Measurements from ENCODE around the gene ABCA7.

The ABCA7 gene

DNA sequence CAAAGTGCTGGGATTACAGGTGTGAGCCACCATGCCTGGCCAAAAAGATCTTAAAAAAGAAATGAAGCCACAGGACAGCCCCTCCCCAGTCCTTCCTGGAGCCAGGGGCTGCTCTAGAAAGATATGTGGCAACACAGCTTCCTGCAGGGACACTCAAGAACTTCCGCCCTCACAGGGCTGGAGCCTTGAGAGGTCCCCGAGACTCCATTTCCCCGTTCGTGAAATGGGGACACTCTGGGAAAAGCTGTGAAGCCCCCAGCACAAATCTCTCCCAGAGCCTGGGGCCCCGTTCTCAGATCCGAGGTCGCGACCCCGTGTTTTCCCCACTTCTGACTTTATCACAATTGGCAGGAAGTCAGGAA, 61.4 kb downstream of the ABCA7 start:
- Histone ChIP-seq H3K4me1 (peaks cover 74% of the 10 kb centered on the region), H3K36me3 (peaks cover 5% of the 10 kb centered on the region), H3K27me3 (no peaks in the 10 kb centered on the region), H3K9me3 (no peaks in the 10 kb centered on the region), H3K9ac (peak overlapping the region; percentile 73), H3K4me2 (peak overlapping the region; percentile 84), H3K27ac (peak overlapping the region; percentile 90), H3K4me3 (peak overlapping the region; percentile 49), H4K20me1 (peaks cover 20% of the 10 kb centered on the region)
- no peak for TF ChIP-seq Cebpa-rat (IDR thresholded peaks at IDR 0.05)

DNA sequence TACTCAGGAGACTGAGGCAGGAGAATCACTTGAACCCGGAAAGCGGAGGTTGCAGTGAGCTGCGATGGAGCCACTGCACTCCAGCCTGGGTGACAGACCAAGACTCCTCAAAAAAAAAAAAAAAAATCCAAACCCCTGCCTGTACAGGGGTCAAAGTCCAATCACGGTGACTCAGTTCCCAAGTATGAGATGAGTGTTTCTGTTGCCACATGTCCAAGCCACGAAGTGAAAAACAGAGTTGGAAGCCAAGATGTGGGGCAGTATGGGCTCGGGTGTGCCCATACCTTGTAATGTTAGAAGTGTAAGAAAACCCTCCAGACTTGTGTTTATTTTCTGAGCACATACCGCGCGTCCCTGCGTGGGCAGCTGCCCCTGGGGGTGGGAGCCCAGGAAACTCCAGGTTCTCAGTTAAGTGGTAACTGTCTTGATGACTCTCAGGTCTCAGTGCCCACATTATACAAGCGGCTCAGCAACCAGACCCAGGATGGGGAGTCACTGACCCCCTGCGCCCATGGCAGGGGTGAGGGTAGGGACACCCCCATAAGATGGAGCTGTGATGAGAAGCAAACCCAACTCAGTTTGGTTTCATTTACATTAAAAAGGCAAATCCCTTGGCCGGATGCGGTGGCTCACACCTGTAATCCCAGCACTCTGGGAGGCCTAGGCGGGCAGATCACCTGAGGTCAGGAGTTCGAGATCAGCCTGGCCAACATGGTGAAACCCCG, 62.7 kb downstream of the ABCA7 start:
- H3K9me3 ChIP-seq: no peaks in the 10 kb centered on the region
- peak overlapping the region; percentile 84 for H3K4me2 ChIP-seq
- H3K27me3 ChIP-seq: no peaks in the 10 kb centered on the region
- peaks cover 32% of the 10 kb centered on the region for H4K20me1 ChIP-seq
- no peak overlapping the region for H3K4me3 ChIP-seq
- H3K36me3 ChIP-seq: peaks cover 18% of the 10 kb centered on the region
- H3K4me1 ChIP-seq: peaks cover 82% of the 10 kb centered on the region
- TF ChIP-seq Cebpa-rat (IDR thresholded peaks at IDR 0.05): no peak
- peak overlapping the region; percentile 90 for H3K27ac ChIP-seq
- peak overlapping the region; percentile 73; the same call in 1 of the 2 replicates for H3K9ac ChIP-seq

- H3K27ac ChIP-seq: peak overlapping the region; percentile 90
- peaks cover 37% of the 10 kb centered on the region for H4K20me1 ChIP-seq
- H3K4me3 ChIP-seq: no peak overlapping the region
- peak overlapping the region; percentile 84 for H3K4me2 ChIP-seq
- TF ChIP-seq Cebpa-rat (IDR thresholded peaks at IDR 0.05): no peak
- peaks cover 80% of the 10 kb centered on the region for H3K4me1 ChIP-seq
- H3K27me3 ChIP-seq: no peaks in the 10 kb centered on the region
- H3K9me3 ChIP-seq: no peaks in the 10 kb centered on the region
- H3K36me3 ChIP-seq: peaks cover 22% of the 10 kb centered on the region
- no peak overlapping the region for H3K9ac ChIP-seq
Measured at GRCh38 chr19:1103132-1103707, 63.3 kb downstream of the ABCA7 start.

DNA sequence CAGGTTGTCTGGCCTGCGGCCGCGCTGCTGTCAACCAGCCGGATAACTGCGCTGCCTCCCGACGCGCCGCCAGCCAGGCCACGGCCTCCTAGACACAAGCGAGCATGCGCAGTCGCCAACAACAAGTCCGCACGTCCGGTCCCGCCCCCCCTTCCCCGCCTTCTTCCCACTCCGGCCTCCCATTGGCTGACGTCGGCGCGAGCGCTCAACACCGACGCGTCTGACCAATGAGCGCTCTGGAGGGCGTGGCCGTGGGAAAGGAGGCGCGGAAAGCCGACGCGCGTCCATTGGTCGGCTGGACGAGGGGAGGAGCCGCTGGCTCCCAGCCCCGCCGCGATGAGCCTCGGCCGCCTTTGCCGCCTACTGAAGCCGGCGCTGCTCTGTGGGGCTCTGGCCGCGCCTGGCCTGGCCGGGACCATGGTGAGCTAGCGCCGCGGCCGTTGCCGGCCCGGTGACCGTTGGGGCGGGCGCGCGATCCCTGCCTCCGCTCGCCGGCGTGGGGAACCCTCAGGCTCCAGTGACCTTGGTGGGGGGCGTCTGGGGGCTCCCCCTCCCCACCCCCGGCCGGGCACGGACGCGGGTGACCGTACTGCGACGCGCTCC, 63.9 kb downstream of the ABCA7 start, which contains the start of gene GPX4:
TSS of gene GPX4 (plus strand) at position 287 of the 603 bp plus-strand sequence. CDS start at position 337, 50 bp downstream.
- peaks cover 26% of the 10 kb centered on the region for H3K36me3 ChIP-seq

GRCh38 chr19:1104311-1105007, 64.6 kb downstream of the ABCA7 start:
- H3K27me3 ChIP-seq: no peaks in the 10 kb centered on the region
- peaks cover 31% of the 10 kb centered on the region for H3K36me3 ChIP-seq
- H3K9me3 ChIP-seq: no peaks in the 10 kb centered on the region
- peak overlapping the region; percentile 90 for H3K4me2 ChIP-seq
- H4K20me1 ChIP-seq: peaks cover 46% of the 10 kb centered on the region
- TF ChIP-seq Cebpa-rat (IDR thresholded peaks at IDR 0.05): no peak
- H3K27ac ChIP-seq: peak overlapping the region; percentile 92
- peak overlapping the region; percentile 83 for H3K9ac ChIP-seq
- H3K4me1 ChIP-seq: peaks cover 75% of the 10 kb centered on the region
- peak overlapping the region; percentile 77 for H3K4me3 ChIP-seq

More for the DNA sequence above, 63.9 kb downstream of the ABCA7 start, which contains the start of gene GPX4:
- Histone ChIP-seq H3K4me3 (peak within 1 kb of the TSS; percentile 77), H3K4me2 (peak within 1 kb of the TSS; percentile 90), H3K9me3 (no peaks in the 10 kb centered on the region), H3K9ac (peak within 1 kb of the TSS; percentile 83), H3K4me1 (peaks cover 77% of the 10 kb centered on the region), H4K20me1 (peaks cover 41% of the 10 kb centered on the region), H3K27me3 (no peaks in the 10 kb centered on the region), H3K27ac (peak within 1 kb of the TSS; percentile 92)
- TF ChIP-seq Cebpa-rat (IDR thresholded peaks at IDR 0.05): no peak

DNA sequence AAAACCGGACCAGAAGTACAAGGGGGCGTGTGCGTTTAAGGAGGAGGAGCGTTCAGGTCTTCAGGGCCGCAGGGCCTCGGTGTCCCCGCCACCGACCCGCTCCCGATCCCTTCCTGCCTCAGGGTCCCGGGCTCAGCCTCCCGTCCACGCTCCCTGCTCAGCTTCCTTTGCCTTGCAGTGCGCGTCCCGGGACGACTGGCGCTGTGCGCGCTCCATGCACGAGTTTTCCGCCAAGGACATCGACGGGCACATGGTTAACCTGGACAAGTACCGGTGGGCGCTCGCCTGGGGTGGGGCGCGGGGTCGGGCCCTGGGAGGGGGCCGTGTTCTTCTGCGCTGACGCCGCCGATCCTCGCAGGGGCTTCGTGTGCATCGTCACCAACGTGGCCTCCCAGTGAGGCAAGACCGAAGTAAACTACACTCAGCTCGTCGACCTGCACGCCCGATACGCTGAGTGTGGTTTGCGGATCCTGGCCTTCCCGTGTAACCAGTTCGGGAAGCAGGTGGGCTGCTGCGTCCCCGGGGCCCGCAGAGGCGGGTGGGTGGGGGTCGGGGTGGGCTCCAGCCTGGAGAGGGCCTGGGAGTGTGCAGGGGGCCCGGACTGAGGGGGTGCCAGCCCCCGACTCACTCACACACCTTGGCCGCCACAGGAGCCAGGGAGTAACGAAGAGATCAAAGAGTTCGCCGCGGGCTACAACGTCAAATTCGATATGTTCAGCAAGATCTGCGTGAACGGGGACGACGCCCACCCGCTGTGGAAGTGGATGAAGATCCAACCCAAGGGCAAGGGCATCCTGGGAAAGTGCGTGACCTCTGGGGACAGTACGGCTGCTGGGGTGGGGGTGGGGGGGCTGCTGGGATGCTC, 65.3 kb downstream of the ABCA7 start:
- Histone ChIP-seq H3K36me3 (peaks cover 39% of the 10 kb centered on the region), H3K9me3 (no peaks in the 10 kb centered on the region), H3K4me2 (peak overlapping the region; percentile 90), H3K9ac (peak overlapping the region; percentile 83), H3K4me3 (peak overlapping the region; percentile 77), H3K27me3 (no peaks in the 10 kb centered on the region), H3K4me1 (peaks cover 67% of the 10 kb centered on the region), H3K27ac (peak overlapping the region; percentile 92), H4K20me1 (peaks cover 51% of the 10 kb centered on the region)
- no peak for TF ChIP-seq Cebpa-rat (IDR thresholded peaks at IDR 0.05)

DNA sequence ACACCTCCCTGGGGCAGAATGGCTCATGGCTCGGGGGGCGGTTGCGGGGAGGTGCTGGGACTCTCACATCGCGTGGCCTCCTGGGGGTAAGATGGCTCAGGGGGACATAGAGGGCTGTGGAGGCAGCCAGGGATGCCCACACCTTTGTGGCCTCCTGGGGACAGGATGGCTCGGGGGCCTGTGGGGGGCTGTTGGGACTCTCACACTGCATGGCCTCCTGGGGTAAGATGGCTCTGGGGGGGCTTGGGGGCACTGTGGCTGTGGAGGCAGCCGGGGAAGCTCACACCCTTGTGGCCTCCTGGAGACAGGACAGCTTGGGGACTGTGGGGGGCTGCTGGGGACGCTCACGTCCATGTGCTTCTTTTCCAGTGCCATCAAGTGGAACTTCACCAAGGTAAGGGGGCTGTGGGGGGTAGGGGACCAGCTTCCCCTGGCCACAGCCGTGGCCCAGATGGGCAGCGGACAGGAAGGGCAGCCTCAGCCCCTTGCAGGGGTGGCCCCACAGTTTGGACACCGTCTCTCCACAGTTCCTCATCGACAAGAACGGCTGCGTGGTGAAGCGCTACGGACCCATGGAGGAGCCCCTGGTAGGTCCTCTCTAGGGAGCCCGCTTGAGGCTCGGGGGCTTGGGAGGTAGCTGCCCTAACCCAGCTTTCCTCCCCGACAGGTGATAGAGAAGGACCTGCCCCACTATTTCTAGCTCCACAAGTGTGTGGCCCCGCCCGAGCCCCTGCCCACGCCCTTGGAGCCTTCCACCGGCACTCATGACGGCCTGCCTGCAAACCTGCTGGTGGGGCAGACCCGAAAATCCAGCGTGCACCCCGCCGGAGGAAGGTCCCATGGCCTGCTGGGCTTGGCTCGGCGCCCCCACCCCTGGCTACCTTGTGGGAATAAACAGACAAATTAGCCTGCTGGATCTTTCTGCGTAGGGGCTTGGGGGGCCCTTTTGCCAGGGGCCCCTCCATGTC, 66.2 kb downstream of the ABCA7 start:
- Histone ChIP-seq H3K4me3 (no peak overlapping the region), H3K27me3 (no peaks in the 10 kb centered on the region), H3K9me3 (no peaks in the 10 kb centered on the region), H3K36me3 (peaks cover 48% of the 10 kb centered on the region), H4K20me1 (peaks cover 59% of the 10 kb centered on the region), H3K4me1 (peaks cover 58% of the 10 kb centered on the region), H3K4me2 (peak overlapping the region; percentile 90), H3K27ac (peak overlapping the region; percentile 68; the same call in 1 of the 2 replicates), H3K9ac (peak overlapping the region; percentile 6)
- TF ChIP-seq Cebpa-rat (IDR thresholded peaks at IDR 0.05): no peak
